Right lobe of liver (tissue), 4 donors: Measurements from ENCODE around the gene ARL13B.
"Not testable (repeated sequence)": the region's sequence is repeated elsewhere in the genome, so short reads cannot be mapped to it uniquely, and the experiment has no call there.

Experiments
- CTCF ChIP-seq, 4 donors: fragments of 200-600 bp in 3 of 4; fragments of 450-650 bp in 1 of 4; IDR thresholded peaks; one replicate each; pipeline versions ENCODE4 v1.5.1 to v1.8.0; 2016 to 2022; ENCODE audit warnings: antibody characterized with exemption in 4 of 4, mild to moderate bottlenecking in 2 of 4
- POLR2A ChIP-seq: fragments of 450-650 bp; IDR thresholded peaks from one replicate; pipeline ENCODE4 v1.6.1; 2017; ENCODE audit warnings: antibody characterized with exemption, mild to moderate bottlenecking
- donor health status: DM: no; HTN: no; CAD: no.
- donor health status: DM: no; HTN: no; CAD: no.
- donor health status: DM: no; HTN: yes; CAD: no.

DNA sequence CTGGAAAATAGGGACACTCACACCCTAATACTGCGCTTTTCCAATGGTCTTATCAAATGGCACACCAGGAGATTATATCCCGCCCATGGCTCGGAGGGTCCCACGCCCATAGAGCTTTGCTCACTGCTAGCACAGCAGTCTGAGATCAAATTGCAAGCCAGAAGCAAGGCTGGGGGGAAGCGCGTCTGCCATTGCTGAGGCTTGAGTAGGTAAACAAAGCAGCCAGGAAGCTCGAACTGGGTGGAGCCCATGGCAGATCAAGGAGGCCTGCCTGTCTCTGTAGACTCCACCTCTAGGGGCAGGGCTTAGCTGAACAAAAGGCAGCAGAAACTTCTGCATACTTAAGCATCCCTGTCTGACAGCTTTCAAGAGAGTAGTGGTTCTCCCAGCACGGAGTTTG, 30.0 kb upstream of the ARL13B start:
- TF ChIP-seq CTCF (IDR thresholded peaks at IDR 0.05); POLR2A: not testable (repeated sequence)
